GM10847 (cell line): Measurements from ENCODE around the gene PITPNM2.

Experiments
- POLR2A ChIP-seq: IDR thresholded peaks from 2 replicates; pipeline ENCODE4 v1.6.1; 2011; ENCODE audit not compliant: insufficient read length; ENCODE audit errors: extremely low read depth

Gene PITPNM2

GRCh38 chr12:123134271-123134671 lies 16.6 kb downstream of the PITPNM2 start:
- TF ChIP-seq POLR2A: no peak

- no peak for TF ChIP-seq POLR2A
Observed at GRCh38 chr12:123133701-123134100, 17.2 kb downstream of the PITPNM2 start.

DNA sequence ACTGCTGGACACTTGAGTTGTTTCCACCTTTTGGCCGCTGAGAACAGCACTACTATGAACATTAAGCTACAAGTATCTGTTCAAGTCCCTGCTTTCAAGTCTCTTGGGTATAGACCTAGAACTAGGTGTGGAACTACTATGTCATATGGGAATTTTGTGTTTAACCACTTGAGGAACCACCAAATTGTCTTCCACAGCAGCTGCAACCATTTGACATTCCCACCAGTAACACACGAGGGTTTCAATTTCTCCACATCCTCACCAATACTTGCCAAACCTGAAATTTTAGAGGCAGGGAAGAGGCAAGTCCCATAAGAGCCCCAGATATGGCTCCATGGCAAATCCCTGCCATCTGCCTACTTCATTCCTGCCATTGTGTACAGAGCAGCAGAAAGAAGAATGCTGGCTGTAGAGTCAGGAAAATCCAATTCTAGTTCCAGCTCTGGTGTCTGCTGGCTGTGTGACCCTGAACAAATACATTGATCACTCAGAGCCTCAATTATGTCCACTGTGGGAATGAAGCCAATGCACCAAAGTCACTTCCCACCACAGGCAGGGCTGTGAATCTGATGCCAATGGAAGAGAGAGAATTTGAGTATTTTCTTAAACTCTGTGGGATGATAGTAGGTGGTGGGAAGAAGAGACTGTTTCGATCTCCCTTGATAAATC lies 17.8 kb downstream of the PITPNM2 start:
- TF ChIP-seq POLR2A: no peak

GRCh38 chr12:123131879-123132402 lies 18.9 kb downstream of the PITPNM2 start:
- TF ChIP-seq POLR2A: no peak

DNA sequence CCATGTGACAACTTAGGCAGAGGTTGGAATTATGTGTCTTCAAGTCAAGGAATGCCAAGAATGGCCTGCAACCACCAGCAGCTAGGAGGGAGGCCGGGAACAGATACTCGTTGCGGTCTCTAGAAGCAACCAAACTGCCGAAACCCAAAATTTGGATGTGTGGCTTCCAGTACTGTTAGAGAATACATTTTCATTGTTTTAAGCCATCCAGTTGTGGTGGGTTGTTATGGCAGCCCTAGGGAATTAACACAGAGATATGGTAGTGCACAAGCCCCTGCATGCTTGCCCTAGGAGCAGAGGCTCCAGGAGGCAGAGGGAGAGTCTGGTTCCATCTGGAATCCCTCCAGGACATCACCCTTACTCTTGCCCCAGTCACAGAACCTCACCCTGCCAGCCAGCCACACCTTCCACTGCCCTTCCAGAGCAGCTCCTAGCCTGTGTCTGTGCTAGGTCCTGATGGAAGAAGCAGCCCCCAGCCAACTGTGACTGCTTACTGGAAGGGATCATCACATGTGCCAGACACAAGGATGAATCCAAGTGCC lies 19.5 kb downstream of the PITPNM2 start:
- no peak for TF ChIP-seq POLR2A

GRCh38 chr12:123129621-123130020 lies 21.3 kb downstream of the PITPNM2 start:
- TF ChIP-seq POLR2A: no peak

GRCh38 chr12:123127182-123127495 lies 23.8 kb downstream of the PITPNM2 start:
- TF ChIP-seq POLR2A: no peak

GRCh38 chr12:123126294-123127181 lies 24.4 kb downstream of the PITPNM2 start:
- no peak for TF ChIP-seq POLR2A

- no peak for TF ChIP-seq POLR2A
Observed at GRCh38 chr12:123122626-123123025, 28.3 kb downstream of the PITPNM2 start.

DNA sequence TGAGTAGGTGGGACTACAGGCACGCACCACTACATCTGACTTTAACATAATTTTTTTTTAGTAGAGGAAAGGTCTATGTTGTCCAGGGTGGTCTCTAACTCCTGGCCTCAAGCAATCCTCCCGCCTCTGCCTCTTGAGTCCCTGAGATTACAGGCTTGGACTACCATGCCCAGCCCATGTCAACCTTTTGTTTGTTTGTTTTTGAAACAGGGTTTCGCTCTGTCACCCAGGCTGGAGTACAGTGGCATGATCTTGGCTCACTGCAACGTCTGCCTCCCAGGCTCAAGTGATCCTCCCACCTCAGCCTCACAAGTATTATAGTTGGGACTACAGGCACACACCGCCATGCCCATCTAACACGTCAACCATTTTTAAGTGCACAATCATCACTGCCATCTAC lies 29.2 kb downstream of the PITPNM2 start:
- no peak for TF ChIP-seq POLR2A

GRCh38 chr12:123120452-123121166 lies 30.3 kb downstream of the PITPNM2 start:
- no peak for TF ChIP-seq POLR2A

DNA sequence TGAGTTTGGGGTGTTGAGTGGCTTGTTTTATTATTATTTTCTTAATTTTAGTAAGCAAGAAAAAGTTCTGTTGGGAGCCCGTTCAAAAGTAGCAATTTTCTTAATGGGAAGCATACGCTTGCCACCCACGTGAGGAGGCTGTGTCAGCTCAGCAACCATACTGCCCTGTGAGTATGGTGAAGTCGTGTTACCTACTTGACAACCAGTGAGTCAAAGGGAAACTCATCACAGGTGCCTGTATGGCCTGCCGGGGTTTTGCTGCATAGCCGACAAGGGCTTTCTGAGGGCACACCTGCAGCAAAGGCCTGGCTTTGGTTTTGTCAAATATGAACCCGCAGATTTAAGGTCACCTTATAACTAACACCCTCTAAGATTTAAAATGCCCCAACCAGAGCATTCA lies 31.1 kb downstream of the PITPNM2 start:
- TF ChIP-seq POLR2A: no peak

- no peak for TF ChIP-seq POLR2A
Observed at GRCh38 chr12:123118497-123118896, 32.4 kb downstream of the PITPNM2 start.

- TF ChIP-seq POLR2A: no peak
Observed at GRCh38 chr12:123115409-123116121, 35.3 kb downstream of the PITPNM2 start.
